GM08714 (cell line): ENCODE results near the gene BARX1.
"Not testable (repeated sequence)": the region's sequence is repeated elsewhere in the genome, so short reads cannot be mapped to it uniquely, and the experiment has no call there.

Experiments used
- H3K4me3 ChIP-seq: fragments of 200-500 bp; sonication (Bioruptor generic); 2 replicates; pipeline ENCODE4 v1.5.1; 2014; ENCODE audit warnings: mild to moderate bottlenecking, low read length, inconsistent platforms
- ZNF274 ChIP-seq: IDR thresholded peaks from 2 replicates; pipeline ENCODE4 v1.6.1; 2012; ENCODE audit warnings: mild to moderate bottlenecking, low read depth, low read length

Gene BARX1

GRCh38 chr9:93975262-93975661 lies 20.1 kb upstream of the BARX1 start:
- H3K4me3 ChIP-seq, result no peak overlapping the region
- no peak for TF ChIP-seq ZNF274

GRCh38 chr9:93974151-93974550 lies 19.0 kb upstream of the BARX1 start:
- no peak overlapping the region for H3K4me3 ChIP-seq
- no peak for TF ChIP-seq ZNF274

- not testable (repeated sequence) for H3K4me3 ChIP-seq
Measured at GRCh38 chr9:93972655-93973054, 17.5 kb upstream of the BARX1 start.

GRCh38 chr9:93969328-93969661 lies 14.1 kb upstream of the BARX1 start:
- H3K4me3 ChIP-seq, result no peak overlapping the region
- no peak for TF ChIP-seq ZNF274

- no peak overlapping the region for H3K4me3 ChIP-seq
- no peak for TF ChIP-seq ZNF274
Measured at GRCh38 chr9:93968451-93969327, 13.5 kb upstream of the BARX1 start.

- no peak overlapping the region for H3K4me3 ChIP-seq
- no peak for TF ChIP-seq ZNF274
Measured at GRCh38 chr9:93967020-93967803, 12.1 kb upstream of the BARX1 start.

- H3K4me3 ChIP-seq, result no peak overlapping the region
- TF ChIP-seq ZNF274, result no peak
Measured at GRCh38 chr9:93965830-93966577, 10.8 kb upstream of the BARX1 start.

GRCh38 chr9:93964685-93965084 lies 9.5 kb upstream of the BARX1 start:
- H3K4me3 ChIP-seq, result no peak overlapping the region
- no peak for TF ChIP-seq ZNF274

- TF ChIP-seq ZNF274, result no peak
- no peak overlapping the region for H3K4me3 ChIP-seq
Measured at GRCh38 chr9:93963969-93964368, 8.8 kb upstream of the BARX1 start.

- not testable (repeated sequence) for H3K4me3 ChIP-seq
Measured at GRCh38 chr9:93963489-93963888, 8.3 kb upstream of the BARX1 start.

GRCh38 chr9:93962561-93963440 lies 7.6 kb upstream of the BARX1 start:
- H3K4me3 ChIP-seq, result no peak overlapping the region
- no peak for TF ChIP-seq ZNF274

- TF ChIP-seq ZNF274, result no peak
- no peak overlapping the region for H3K4me3 ChIP-seq
Measured at GRCh38 chr9:93962017-93962416, 6.9 kb upstream of the BARX1 start.

GRCh38 chr9:93960971-93961841 lies 6.1 kb upstream of the BARX1 start:
- TF ChIP-seq ZNF274, result no peak
- no peak overlapping the region for H3K4me3 ChIP-seq
